Lower lobe of right lung (tissue), 2 donors: Measurements from ENCODE around the gene SDF4. TPM values are rescaled to one million over a fixed set of nuclear protein-coding genes. Genes with fewer than 3 reads are reported as not detected.

Experiments used
- ATAC-seq, 2 donors: fragments of 200-7000 bp; cut with Tn5 transposase; one replicate each; pipeline ENCODE4 v1.9.1; 2020 to 2022; ENCODE audit warnings: mild to moderate bottlenecking in 2 of 2, moderate library complexity in 2 of 2
- DNase-seq: peaks from one replicate; pipeline ENCODE4 v3.0.0-alpha.2; 2020
- H3K27ac ChIP-seq: fragments of 200-600 bp; one replicate; pipeline ENCODE4 v1.8.0; 2022
- H3K27me3 ChIP-seq: fragments of 200-600 bp; one replicate; pipeline ENCODE4 v1.8.0; 2022; ENCODE audit warnings: low read depth
- H3K36me3 ChIP-seq: fragments of 200-600 bp; one replicate; pipeline ENCODE4 v1.8.0; 2022; ENCODE audit warnings: mild to moderate bottlenecking
- H3K4me1 ChIP-seq: fragments of 200-600 bp; one replicate; pipeline ENCODE4 v1.8.0; 2022
- H3K4me3 ChIP-seq: fragments of 200-600 bp; one replicate; pipeline ENCODE4 v1.8.0; 2022; ENCODE audit warnings: mild to moderate bottlenecking
- H3K9me3 ChIP-seq: fragments of 200-600 bp; one replicate; pipeline ENCODE4 v1.8.0; 2022
- CTCF ChIP-seq: fragments of 200-600 bp; IDR thresholded peaks from one replicate; pipeline ENCODE4 v1.8.0; 2022; ENCODE audit warnings: antibody characterized with exemption, mild to moderate bottlenecking
- intact Hi-C: fragments of 100-400 bp; cut with DNase I; formaldehyde crosslinking; loops from one replicate; pipeline ENCODE4 v1.11.0; 2022
- total RNA-seq: library from RNA; stranded (reverse); fragmentation: NEBNext Ultra II Directional; extraction: Animal tissue kit (Norgen Biotek cat#: 25700); gene quantifications from one replicate; pipeline ENCODE4 v1.2.1, GENCODE V29; 2021
- donor health status: DM: no; HTN: yes; CAD: no; lungs with severe emphysema.

The SDF4 gene
- total RNA-seq, 1 donor from 2014 or later: 127 TPM

GRCh38 chr1:1227386-1227785 lies 4.4 kb downstream of the SDF4 start:
- Histone ChIP-seq H3K9me3 (no peaks in the 10 kb centered on the region), H3K27ac (no peak overlapping the region), H3K4me3 (no peak overlapping the region), H3K4me1 (peaks cover 21% of the 10 kb centered on the region), H3K27me3 (no peaks in the 10 kb centered on the region), H3K36me3 (peaks cover 64% of the 10 kb centered on the region)
- no peak for TF ChIP-seq CTCF
- DNase-seq: no peak
- no peak for ATAC-seq
- intact Hi-C loops: no loop called here

GRCh38 chr1:1226566-1227362 lies 5.0 kb downstream of the SDF4 start:
- DNase-seq: no peak
- H3K4me1 ChIP-seq: peaks cover 21% of the 10 kb centered on the region
- intact Hi-C loops: no loop called here
- ATAC-seq: no peak
- no peaks in the 10 kb centered on the region for H3K9me3 ChIP-seq
- no peak for TF ChIP-seq CTCF
- no peak overlapping the region for H3K27ac ChIP-seq
- no peak overlapping the region for H3K4me3 ChIP-seq
- H3K27me3 ChIP-seq: no peaks in the 10 kb centered on the region
- peaks cover 70% of the 10 kb centered on the region for H3K36me3 ChIP-seq

GRCh38 chr1:1225913-1226312 lies 5.9 kb downstream of the SDF4 start:
- Histone ChIP-seq H3K4me3 (no peak overlapping the region), H3K36me3 (peaks cover 79% of the 10 kb centered on the region), H3K27ac (no peak overlapping the region), H3K9me3 (no peaks in the 10 kb centered on the region), H3K4me1 (peaks cover 18% of the 10 kb centered on the region), H3K27me3 (no peaks in the 10 kb centered on the region)
- DNase-seq (no peak), ATAC-seq (no peak)
- no peak for TF ChIP-seq CTCF
- intact Hi-C loops: no loop called here

GRCh38 chr1:1225238-1225845 lies 6.5 kb downstream of the SDF4 start:
- Histone ChIP-seq H3K4me1 (peaks cover 13% of the 10 kb centered on the region), H3K4me3 (no peak overlapping the region), H3K27ac (no peak overlapping the region), H3K9me3 (no peaks in the 10 kb centered on the region), H3K27me3 (no peaks in the 10 kb centered on the region), H3K36me3 (peaks cover 85% of the 10 kb centered on the region)
- intact Hi-C loops: no loop called here
- TF ChIP-seq CTCF: no peak
- DNase-seq (no peak), ATAC-seq (peak in 1 of 2 donors; percentile 57)

GRCh38 chr1:1223891-1224290 lies 7.9 kb downstream of the SDF4 start:
- Histone ChIP-seq H3K4me3 (no peak overlapping the region), H3K27me3 (no peaks in the 10 kb centered on the region), H3K4me1 (no peaks in the 10 kb centered on the region), H3K27ac (no peak overlapping the region), H3K36me3 (peaks cover 95% of the 10 kb centered on the region), H3K9me3 (no peaks in the 10 kb centered on the region)
- DNase-seq (no peak), ATAC-seq (no peak)
- no peak for TF ChIP-seq CTCF
- intact Hi-C loops: no loop called here
